Measurements from ENCODE around the gene SLC27A4. TPM values are rescaled to one million over a fixed set of nuclear protein-coding genes. Genes with fewer than 3 reads are reported as not detected.

The SLC27A4 gene
- total RNA-seq, 2 donors from 2014 or later = 15.0 to 17.1 TPM

DNA sequence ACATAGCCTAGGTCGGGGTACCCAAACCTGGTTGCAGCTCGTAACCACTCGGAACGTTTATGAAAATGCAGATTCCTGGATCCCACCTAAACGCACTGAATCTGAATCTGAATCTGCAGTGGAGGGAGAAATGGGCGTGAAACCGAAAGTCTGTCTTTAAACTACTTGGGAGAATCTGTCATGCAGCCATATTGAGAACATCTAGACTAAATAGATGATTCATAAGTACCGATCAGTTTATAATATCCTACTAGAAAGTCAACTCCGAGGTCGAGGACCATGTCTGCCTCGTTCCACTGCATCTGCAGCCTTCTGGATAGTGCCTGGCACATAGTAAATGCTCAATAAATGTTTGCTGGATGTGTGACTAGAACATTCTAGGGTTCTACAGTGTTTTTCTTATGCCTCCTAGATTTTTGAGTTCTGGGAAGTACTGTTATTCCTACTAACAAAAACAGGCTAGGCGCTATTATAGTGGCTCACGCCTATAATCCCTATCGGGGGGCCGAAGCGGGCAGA, 17.1 kb upstream of the SLC27A4 start:
- H3K4me1 ChIP-seq = peaks cover 24% of the 10 kb centered on the region
- intact Hi-C loops (cut with DNase I) = no loop called here
- no peaks in the 10 kb centered on the region for H3K9me3 ChIP-seq
- no peak for DNase-seq
- TF ChIP-seq, protein P1, sequence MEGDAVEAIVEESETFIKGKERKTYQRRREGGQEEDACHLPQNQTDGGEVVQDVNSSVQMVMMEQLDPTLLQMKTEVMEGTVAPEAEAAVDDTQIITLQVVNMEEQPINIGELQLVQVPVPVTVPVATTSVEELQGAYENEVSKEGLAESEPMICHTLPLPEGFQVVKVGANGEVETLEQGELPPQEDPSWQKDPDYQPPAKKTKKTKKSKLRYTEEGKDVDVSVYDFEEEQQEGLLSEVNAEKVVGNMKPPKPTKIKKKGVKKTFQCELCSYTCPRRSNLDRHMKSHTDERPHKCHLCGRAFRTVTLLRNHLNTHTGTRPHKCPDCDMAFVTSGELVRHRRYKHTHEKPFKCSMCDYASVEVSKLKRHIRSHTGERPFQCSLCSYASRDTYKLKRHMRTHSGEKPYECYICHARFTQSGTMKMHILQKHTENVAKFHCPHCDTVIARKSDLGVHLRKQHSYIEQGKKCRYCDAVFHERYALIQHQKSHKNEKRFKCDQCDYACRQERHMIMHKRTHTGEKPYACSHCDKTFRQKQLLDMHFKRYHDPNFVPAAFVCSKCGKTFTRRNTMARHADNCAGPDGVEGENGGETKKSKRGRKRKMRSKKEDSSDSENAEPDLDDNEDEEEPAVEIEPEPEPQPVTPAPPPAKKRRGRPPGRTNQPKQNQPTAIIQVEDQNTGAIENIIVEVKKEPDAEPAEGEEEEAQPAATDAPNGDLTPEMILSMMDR (IDR thresholded peaks at IDR 0.05) = no peak
- no peak for TF ChIP-seq POLR2A (IDR thresholded peaks at IDR 0.05)
- ATAC-seq = no peak
- 20 to 34% methylated on average over 11 to 16 of the region's 16 CpGs for WGBS, 2 donors
- H3K27me3 ChIP-seq = no peaks in the 10 kb centered on the region
- peak overlapping the region in 3 of 4 donors; percentile 82 to 93 (median 87) for H3K27ac ChIP-seq
- H3K36me3 ChIP-seq (replicated peaks in 1 of 2; ENCODE audit: insufficient read depth in 1 of 2, low read depth in 2 of 2) = peaks cover 0 to 4% of the 10 kb centered on the region in 2 donors
- peak overlapping the region; percentile 77 to 88 for H3K4me3 ChIP-seq

DNA sequence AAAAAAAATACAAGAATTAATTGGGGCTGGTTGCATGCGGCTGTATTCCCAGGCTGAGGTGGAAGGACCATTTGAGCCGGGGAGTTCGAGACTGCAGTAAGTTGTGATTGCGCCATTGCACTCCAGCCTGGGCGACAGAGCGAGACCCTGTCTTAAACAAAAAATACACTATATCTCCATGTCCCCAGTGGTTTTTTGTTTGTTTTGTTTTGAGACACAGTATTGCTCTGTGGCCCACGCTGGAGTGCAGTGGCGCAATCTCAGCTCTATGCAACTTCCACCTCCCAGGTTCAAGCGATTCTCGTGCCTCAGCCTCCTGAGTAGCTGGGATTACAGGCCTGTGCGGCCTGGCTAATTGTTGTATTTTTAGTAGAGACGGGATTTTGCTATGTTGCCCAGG, 16.5 kb upstream of the SLC27A4 start:
- peaks cover 0 to 4% of the 10 kb centered on the region in 2 donors for H3K36me3 ChIP-seq (replicated peaks in 1 of 2; ENCODE audit: insufficient read depth in 1 of 2, low read depth in 2 of 2)
- DNase-seq = no peak
- H3K4me1 ChIP-seq = peaks cover 24% of the 10 kb centered on the region
- no peak for ATAC-seq
- no peak overlapping the region for H3K27ac ChIP-seq
- WGBS, 2 donors = 74 to 84% methylated on average over 12 of the region's 12 CpGs
- intact Hi-C loops (cut with DNase I) = no loop called here
- peak overlapping the region in 1 of 2 donors; percentile 77 for H3K4me3 ChIP-seq
- TF ChIP-seq, protein P1 (IDR thresholded peaks at IDR 0.05) = no peak
- no peak for TF ChIP-seq POLR2A (IDR thresholded peaks at IDR 0.05)
- no peaks in the 10 kb centered on the region for H3K9me3 ChIP-seq
- H3K27me3 ChIP-seq = no peaks in the 10 kb centered on the region

DNA sequence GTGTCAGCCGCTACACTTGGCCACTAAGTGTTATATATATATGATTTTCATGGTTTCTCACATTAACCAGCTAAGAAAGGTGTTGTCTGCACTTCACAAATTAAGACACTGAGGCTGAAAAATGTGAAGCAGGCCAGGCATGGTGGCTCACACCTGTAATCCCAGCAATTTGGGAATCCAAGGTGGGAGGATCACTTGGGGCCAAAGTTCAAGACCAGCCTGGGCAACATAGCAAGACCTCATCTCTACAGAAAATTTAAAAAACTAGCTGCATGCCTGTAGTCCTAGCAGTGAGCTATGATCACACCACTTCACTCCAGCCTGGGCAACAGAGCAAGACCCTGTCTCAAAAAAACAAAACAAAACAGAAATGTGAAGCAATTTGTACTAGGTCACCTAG, 15.9 kb upstream of the SLC27A4 start:
- Histone ChIP-seq H3K4me3 (no peak overlapping the region), H3K36me3 (replicated peaks in 1 of 2; ENCODE audit: insufficient read depth in 1 of 2, low read depth in 2 of 2) (peaks cover 0 to 4% of the 10 kb centered on the region in 2 donors), H3K27ac (no peak overlapping the region), H3K4me1 (peaks cover 24% of the 10 kb centered on the region), H3K27me3 (no peaks in the 10 kb centered on the region), H3K9me3 (no peaks in the 10 kb centered on the region)
- TF ChIP-seq, protein P1 (IDR thresholded peaks at IDR 0.05) = no peak
- TF ChIP-seq POLR2A (IDR thresholded peaks at IDR 0.05) = no peak
- intact Hi-C loops (cut with DNase I) = no loop called here
- DNase-seq (no peak), ATAC-seq (no peak)
- WGBS, 2 donors = 100% methylated on average over 1 of the region's 1 CpG

DNA sequence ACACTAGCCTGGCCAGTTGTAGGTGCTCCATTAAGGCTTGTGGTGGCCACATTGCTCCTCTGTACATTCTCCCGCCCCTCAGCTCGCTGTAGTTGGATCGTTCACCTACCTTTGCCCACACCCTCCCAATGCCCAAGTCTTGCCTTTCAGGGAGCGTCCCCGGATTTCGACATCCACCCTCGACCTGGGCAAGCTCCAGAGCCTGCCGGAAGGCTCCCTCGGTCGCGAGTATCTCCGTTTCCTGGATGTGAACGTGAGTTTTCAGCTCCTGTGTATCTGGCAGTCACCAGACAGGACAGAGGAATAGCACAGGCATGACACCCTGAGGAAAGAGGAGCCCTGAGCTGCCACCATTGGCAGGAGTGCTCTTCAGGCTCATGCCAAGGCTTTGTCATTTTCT, 14.7 kb upstream of the SLC27A4 start:
- Histone ChIP-seq H3K27ac (no peak overlapping the region), H3K27me3 (no peaks in the 10 kb centered on the region), H3K36me3 (replicated peaks in 1 of 2; ENCODE audit: insufficient read depth in 1 of 2, low read depth in 2 of 2) (peaks cover 0 to 4% of the 10 kb centered on the region in 2 donors), H3K4me3 (no peak overlapping the region), H3K9me3 (no peaks in the 10 kb centered on the region), H3K4me1 (peaks cover 24% of the 10 kb centered on the region)
- no peak for DNase-seq
- intact Hi-C loops (cut with DNase I) = no loop called here
- WGBS, 2 donors = 85 to 90% methylated on average over 13 of the region's 13 CpGs
- ATAC-seq = no peak
- TF ChIP-seq POLR2A (IDR thresholded peaks at IDR 0.05) = no peak
- TF ChIP-seq, protein P1 (IDR thresholded peaks at IDR 0.05) = no peak

DNA sequence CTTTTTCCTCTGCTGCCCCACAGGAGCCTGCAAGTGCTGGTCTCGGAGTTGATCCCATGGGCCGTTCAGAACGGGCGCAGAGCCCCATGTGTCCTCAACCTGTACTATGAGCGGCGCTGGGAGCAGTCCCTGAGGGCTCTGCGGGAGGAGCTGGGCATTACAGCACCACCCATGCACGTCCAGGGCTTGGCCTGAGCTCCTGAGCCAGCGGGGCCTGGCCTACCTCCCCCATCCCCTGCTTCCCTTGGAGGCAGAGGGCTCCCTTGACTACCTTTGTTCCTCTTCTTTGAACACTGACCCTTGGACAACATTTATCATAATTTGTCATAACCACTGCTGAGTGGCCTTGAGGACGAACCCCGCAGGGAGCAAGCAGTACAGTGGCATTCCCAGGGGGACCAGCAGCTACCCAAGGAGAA, 6.9 kb upstream of the SLC27A4 start:
- ATAC-seq (no peak), DNase-seq (no peak)
- Histone ChIP-seq H3K27ac (no peak overlapping the region), H3K36me3 (replicated peaks in 1 of 2; ENCODE audit: insufficient read depth in 1 of 2, low read depth in 2 of 2) (no peaks in the 10 kb centered on the region), H3K4me1 (no peaks in the 10 kb centered on the region), H3K9me3 (no peaks in the 10 kb centered on the region), H3K27me3 (no peaks in the 10 kb centered on the region), H3K4me3 (no peak overlapping the region)
- intact Hi-C loops (cut with DNase I) = no loop called here
- TF ChIP-seq, protein P1 (IDR thresholded peaks at IDR 0.05) = no peak
- TF ChIP-seq POLR2A (IDR thresholded peaks at IDR 0.05) = no peak
- WGBS, 2 donors = 0 to 72% methylated on average over 1 to 11 of the region's 11 CpGs
